K562 (cell line): ENCODE results near the gene IGSF3. TPM values are rescaled to one million over a fixed set of nuclear protein-coding genes. Genes with fewer than 3 reads are reported as not detected.

Experiments
- BCOR ChIP-seq: fragments of 450-650 bp; IDR thresholded peaks from 2 replicates; pipeline ENCODE4 v1.6.1; 2016
- ERF ChIP-seq: fragments of 450-650 bp; formaldehyde crosslinking; IDR thresholded peaks from 2 replicates; pipeline ENCODE4 v1.4.0; 2020; ENCODE audit warnings: mild to moderate bottlenecking, mixed read lengths
- FOXM1 ChIP-seq, 2 experiments: fragments of 450-650 bp in 1 of 2; sonication (generic) in 1 of 2; formaldehyde crosslinking in 1 of 2; IDR thresholded peaks; 2 replicates each; pipeline versions ENCODE4 v1.6.1 to v1.9.0; 2017 to 2022; ENCODE audit warnings: low read depth in 2 of 2, mild to moderate bottlenecking in 2 of 2, missing genetic modification reagents in 1 of 2, moderate library complexity in 1 of 2
- FOXP1 ChIP-seq: sonication (generic); formaldehyde crosslinking; IDR thresholded peaks from 2 replicates; pipeline ENCODE4 v1.8.0; 2022; ENCODE audit warnings: mild to moderate bottlenecking, missing genetic modification reagents
- FOXP4 ChIP-seq: sonication (generic); formaldehyde crosslinking; IDR thresholded peaks from 2 replicates; pipeline ENCODE4 v1.8.0; 2022; ENCODE audit warnings: mild to moderate bottlenecking, missing genetic modification reagents, borderline replicate concordance
- IRF2 ChIP-seq: sonication (generic); formaldehyde crosslinking; IDR thresholded peaks from 2 replicates; pipeline ENCODE4 v1.8.1; 2022; ENCODE audit warnings: mild to moderate bottlenecking, missing genetic modification reagents
- KDM1A ChIP-seq, 2 experiments: fragments of 450-650 bp; IDR thresholded peaks; 2 replicates each; pipeline ENCODE4 v1.6.1; 2016; ENCODE audit warnings: mild to moderate bottlenecking in 2 of 2
- NFE2 ChIP-seq: IDR thresholded peaks from 2 replicates; pipeline ENCODE4 v1.6.1; 2014; ENCODE audit warnings: antibody characterized with exemption, low read depth
- NFIC ChIP-seq: fragments of 450-650 bp; IDR thresholded peaks from 2 replicates; pipeline ENCODE4 v1.6.1; 2017; ENCODE audit warnings: mild to moderate bottlenecking, inconsistent platforms
- PHB ChIP-seq: fragments of 250-450 bp; sonication (Bioruptor Pico); IDR thresholded peaks from 2 replicates; pipeline ENCODE4 v1.5.0; 2021
- RCOR1 ChIP-seq, 2 experiments: IDR thresholded peaks; 2 replicates each; pipeline ENCODE4 v1.6.1; 2012; ENCODE audit warnings: low read depth in 2 of 2, low read length in 2 of 2, borderline replicate concordance in 1 of 2, improper control_type of control experiment in 1 of 2
- SMARCA5 ChIP-seq: fragments of 450-650 bp; IDR thresholded peaks from 2 replicates; pipeline ENCODE4 v1.6.1; 2016
- ZNF592 ChIP-seq: fragments of 450-650 bp; IDR thresholded peaks from 2 replicates; pipeline ENCODE4 v1.6.1; 2017; ENCODE audit warnings: antibody characterized with exemption, mild to moderate bottlenecking
- polyA plus RNA-seq, 8 experiments: library from polyadenylated mRNA; depleted of rRNA in 4 of 8; stranded (reverse) in 5 of 8; unstranded in 3 of 8; fragments of >200 nt; fragmentation: Nextera tagmentation in 2 of 8; fragmentation: Illumina TruSeq in 1 of 8; extraction: Ambion mirVana in 2 of 8; extraction: Trizol in 1 of 8; gene quantifications; 2 replicates each; pipeline versions ENCODE4 v1.2.1 to v1.2.3, GENCODE V29; 2011 to 2014; ENCODE audit warnings: inconsistent platforms in 1 of 8, missing spikeins in 1 of 8
- total RNA-seq, 7 experiments: library from RNA; depleted of rRNA in 6 of 7; stranded (reverse); fragments of >200 nt in 6 of 7; fragmentation: Illumina TruSeq in 2 of 7; extraction: Trizol in 2 of 7; gene quantifications; 2 replicates each; pipeline versions ENCODE4 v1.2.1 to v1.2.3, GENCODE V29; 2011 to 2021; ENCODE audit warnings: low replicate concordance in 1 of 7

Gene IGSF3
- total and polyA plus RNA-seq, 9 of the 15 experiments (the other 6 are each of a cell fraction or from before 2014, with no cell fraction given) = 1.1 to 15.0 (median 8.3) TPM

- TF ChIP-seq FOXP4 (CRISPR knock-in tag) = peak; percentile 71; the same call in 1 of the 2 replicates
- TF ChIP-seq SMARCA5 = peak; percentile 96
- peak; percentile 55 to 79; a peak in 1 of 4 replicates for TF ChIP-seq RCOR1 (IDR thresholded peaks at IDR 0.05; ENCODE audit: borderline replicate concordance in 1 of 2, low read depth in 2 of 2, low read length in 2 of 2)
- TF ChIP-seq ZNF592 = 0 out of 2 replicates have a peak, but pooled peaks have one; percentile 16
- peak; percentile 28; the same call in 1 of the 2 replicates for TF ChIP-seq PHB
- peak; percentile 46; the same call in 1 of the 2 replicates for TF ChIP-seq NFE2
- no peak for TF ChIP-seq IRF2 (CRISPR knock-in tag)
- peak; percentile 96 for TF ChIP-seq BCOR
- TF ChIP-seq ERF (CRISPR knock-in tag) = no peak
- TF ChIP-seq KDM1A (IDR thresholded peaks at IDR 0.05) = peak; percentile 82 to 92
- TF ChIP-seq NFIC = peak; percentile 42; the same call in 1 of the 2 replicates
- no peak for TF ChIP-seq FOXM1 (IDR thresholded peaks at IDR 0.05; ENCODE audit: low read depth)
- TF ChIP-seq FOXM1 (CRISPR knock-in tag; IDR thresholded peaks at IDR 0.05; ENCODE audit: low read depth) = no peak
- TF ChIP-seq FOXP1 = no peak
These were observed 26.4 kb upstream of the IGSF3 start (continued) for GRCh38 chr1:116693759-116694480.
